Measurements from ENCODE around the gene SPIB.
"Not testable (repeated sequence)": the region's sequence is repeated elsewhere in the genome, so short reads cannot be mapped to it uniquely, and the experiment has no call there.

The SPIB gene

GRCh38 chr19:50435221-50435620 is 16.5 kb downstream of the SPIB start:
- in situ Hi-C loops (cut with HindIII; ENCODE audit: low sequenced_read_pairs): no loop called here

- in situ Hi-C loops (cut with HindIII; ENCODE audit: low sequenced_read_pairs): no loop called here
Measured at GRCh38 chr19:50435627-50436026, 16.9 kb downstream of the SPIB start.

GRCh38 chr19:50437862-50438449 is 19.2 kb downstream of the SPIB start:
- in situ Hi-C loops (cut with HindIII; ENCODE audit: low sequenced_read_pairs): no loop called here

GRCh38 chr19:50439130-50439529 is 20.4 kb downstream of the SPIB start:
- in situ Hi-C loops (cut with HindIII; ENCODE audit: low sequenced_read_pairs): not testable (repeated sequence)

- in situ Hi-C loops (cut with HindIII; ENCODE audit: low sequenced_read_pairs): no loop called here
Measured at GRCh38 chr19:50444059-50444458, 25.3 kb downstream of the SPIB start.

GRCh38 chr19:50447053-50447452 is 28.3 kb downstream of the SPIB start:
- in situ Hi-C loops (cut with HindIII; ENCODE audit: low sequenced_read_pairs): no loop called here

GRCh38 chr19:50447750-50448149 is 29.0 kb downstream of the SPIB start:
- in situ Hi-C loops (cut with HindIII; ENCODE audit: low sequenced_read_pairs): no loop called here

- in situ Hi-C loops (cut with HindIII; ENCODE audit: low sequenced_read_pairs): no loop called here
Measured at GRCh38 chr19:50449236-50449899, 30.6 kb downstream of the SPIB start.

- in situ Hi-C loops (cut with HindIII; ENCODE audit: low sequenced_read_pairs): no loop called here
Measured at GRCh38 chr19:50450369-50451222, 31.9 kb downstream of the SPIB start.

GRCh38 chr19:50451223-50451534 is 32.4 kb downstream of the SPIB start:
- in situ Hi-C loops (cut with HindIII; ENCODE audit: low sequenced_read_pairs): no loop called here

GRCh38 chr19:50453243-50453642 is 34.5 kb downstream of the SPIB start:
- in situ Hi-C loops (cut with HindIII; ENCODE audit: low sequenced_read_pairs): no loop called here

GRCh38 chr19:50455992-50456391 is 37.3 kb downstream of the SPIB start:
- in situ Hi-C loops (cut with HindIII; ENCODE audit: low sequenced_read_pairs): no loop called here

- in situ Hi-C loops (cut with HindIII; ENCODE audit: low sequenced_read_pairs): no loop called here
Measured at GRCh38 chr19:50457300-50457699, 38.6 kb downstream of the SPIB start.

GRCh38 chr19:50458396-50459066 is 39.8 kb downstream of the SPIB start:
- in situ Hi-C loops (cut with HindIII; ENCODE audit: low sequenced_read_pairs): no loop called here

GRCh38 chr19:50459067-50459456 is 40.3 kb downstream of the SPIB start:
- in situ Hi-C loops (cut with HindIII; ENCODE audit: low sequenced_read_pairs): no loop called here

- in situ Hi-C loops (cut with HindIII; ENCODE audit: low sequenced_read_pairs): no loop called here
Measured at GRCh38 chr19:50459638-50460037, 40.9 kb downstream of the SPIB start.

- in situ Hi-C loops (cut with HindIII; ENCODE audit: low sequenced_read_pairs): no loop called here
Measured at GRCh38 chr19:50460161-50460765, 41.5 kb downstream of the SPIB start.

- in situ Hi-C loops (cut with HindIII; ENCODE audit: low sequenced_read_pairs): no loop called here
Measured at GRCh38 chr19:50461066-50461875, 42.5 kb downstream of the SPIB start.

- in situ Hi-C loops (cut with HindIII; ENCODE audit: low sequenced_read_pairs): no loop called here
Measured at GRCh38 chr19:50462970-50463369, 44.2 kb downstream of the SPIB start.

- in situ Hi-C loops (cut with HindIII; ENCODE audit: low sequenced_read_pairs): no loop called here
Measured at GRCh38 chr19:50464348-50464747, 45.6 kb downstream of the SPIB start.
